K562 (cell line): ENCODE results near the gene TTC27. TPM values are rescaled to one million over a fixed set of nuclear protein-coding genes. Genes with fewer than 3 reads are reported as not detected.

Source experiments
- ARID1B ChIP-seq: fragments of 450-650 bp; IDR thresholded peaks from 2 replicates; pipeline ENCODE4 v1.6.1; 2016; ENCODE audit warnings: antibody characterized with exemption, mild to moderate bottlenecking, inconsistent platforms
- CHCHD3 ChIP-seq: fragments of 250-450 bp; sonication (Bioruptor Pico); IDR thresholded peaks from 2 replicates; pipeline ENCODE4 v2.1.2; 2022; ENCODE audit warnings: mild to moderate bottlenecking
- EP400 ChIP-seq: fragments of 450-650 bp; IDR thresholded peaks from 2 replicates; pipeline ENCODE4 v1.6.1; 2017; ENCODE audit warnings: antibody characterized with exemption, mild to moderate bottlenecking, moderate library complexity
- ERF ChIP-seq: fragments of 450-650 bp; formaldehyde crosslinking; IDR thresholded peaks from 2 replicates; pipeline ENCODE4 v1.4.0; 2020; ENCODE audit warnings: mild to moderate bottlenecking, mixed read lengths
- GATA2 ChIP-seq: sonication (generic); formaldehyde crosslinking; IDR thresholded peaks from 2 replicates; pipeline ENCODE4 v1.4.0; 2020; ENCODE audit warnings: mild to moderate bottlenecking, missing genetic modification reagents
- GATAD2A ChIP-seq: fragments of 450-650 bp; IDR thresholded peaks from 2 replicates; pipeline ENCODE4 v1.6.1; 2017
- HDAC2 ChIP-seq: fragments of 450-650 bp; IDR thresholded peaks from 2 replicates; pipeline ENCODE4 v1.6.1; 2016; ENCODE audit warnings: mild to moderate bottlenecking
- HNRNPLL ChIP-seq: fragments of 200-400 bp; formaldehyde crosslinking; IDR thresholded peaks from 2 replicates; pipeline ENCODE4 v1.6.1; 2017; ENCODE audit warnings: low read length, low read depth, mild to moderate bottlenecking; ENCODE audit not compliant: poor library complexity, severe bottlenecking
- HSF4 ChIP-seq: fragments of 250-450 bp; sonication (Bioruptor Pico); IDR thresholded peaks from 2 replicates; pipeline ENCODE4 v2.1.2; 2022; ENCODE audit warnings: mild to moderate bottlenecking, moderate library complexity, borderline replicate concordance
- KAT8 ChIP-seq: fragments of 450-650 bp; IDR thresholded peaks from 2 replicates; pipeline ENCODE4 v1.6.1; 2016; ENCODE audit warnings: low read depth, mild to moderate bottlenecking
- MITF ChIP-seq: IDR thresholded peaks from 2 replicates; pipeline ENCODE4 v1.6.1; 2014; ENCODE audit warnings: antibody characterized with exemption
- NFATC3 ChIP-seq: fragments of 450-650 bp; IDR thresholded peaks from 2 replicates; pipeline ENCODE4 v1.6.1; 2017; ENCODE audit warnings: mild to moderate bottlenecking
- PML ChIP-seq: IDR thresholded peaks from 2 replicates; pipeline ENCODE4 v1.6.1; 2012; ENCODE audit warnings: low read length, inconsistent platforms
- SMAD2 ChIP-seq: fragments of 150-350 bp; IDR thresholded peaks from 2 replicates; pipeline ENCODE4 v1.6.1; 2014; ENCODE audit warnings: low read depth, mild to moderate bottlenecking, low read length
- SMARCA4 ChIP-seq: fragments of 450-650 bp; IDR thresholded peaks from 2 replicates; pipeline ENCODE4 v1.6.1; 2016
- TCF3 ChIP-seq: sonication (generic); formaldehyde crosslinking; IDR thresholded peaks from 2 replicates; pipeline ENCODE4 v1.4.0; 2020; ENCODE audit warnings: mild to moderate bottlenecking, missing genetic modification reagents
- TRIM24 ChIP-seq, 2 experiments: fragments of 450-650 bp; IDR thresholded peaks; 2 replicates each; pipeline ENCODE4 v1.6.1; 2016
- YY1 ChIP-seq, 3 experiments: IDR thresholded peaks; 2 replicates each; pipeline ENCODE4 v1.6.1; 2011; ENCODE audit warnings: low read length in 2 of 3, mild to moderate bottlenecking in 2 of 3, moderate library complexity in 2 of 3, borderline replicate concordance in 1 of 3, control low read depth in 1 of 3, low read depth in 1 of 3; ENCODE audit not compliant: insufficient read depth in 3 of 3, insufficient replicate concordance in 2 of 3, control insufficient read depth in 1 of 3, insufficient read length in 1 of 3; ENCODE audit errors: extremely low read depth in 1 of 3
- ZBTB9 ChIP-seq: fragments of 450-650 bp; formaldehyde crosslinking; IDR thresholded peaks from 2 replicates; pipeline ENCODE4 v1.4.0; 2020; ENCODE audit warnings: mild to moderate bottlenecking, moderate library complexity
- ZNF282 ChIP-seq: sonication (generic); formaldehyde crosslinking; IDR thresholded peaks from 2 replicates; pipeline ENCODE4 v1.8.1; 2023; ENCODE audit warnings: missing genetic modification reagents
- ZNF347 ChIP-seq: fragments of 450-650 bp; formaldehyde crosslinking; IDR thresholded peaks from 2 replicates; pipeline ENCODE4 v1.4.0; 2020; ENCODE audit warnings: low read depth, mild to moderate bottlenecking, moderate library complexity
- ZNF507 ChIP-seq: conservative IDR thresholded peaks from 2 replicates; pipeline ENCODE4 v1.6.1; 2017; ENCODE audit warnings: missing genetic modification characterization, missing compliant biosample characterization
- ZNF766 ChIP-seq: fragments of 200-800 bp; sonication (Bioruptor generic); conservative IDR thresholded peaks from 2 replicates; pipeline ENCODE4 v1.6.1; 2016; ENCODE audit warnings: missing genetic modification characterization, missing compliant biosample characterization
- polyA plus RNA-seq, 8 experiments: library from polyadenylated mRNA; depleted of rRNA in 4 of 8; stranded (reverse) in 5 of 8; unstranded in 3 of 8; fragments of >200 nt; fragmentation: Nextera tagmentation in 2 of 8; fragmentation: Illumina TruSeq in 1 of 8; extraction: Ambion mirVana in 2 of 8; extraction: Trizol in 1 of 8; gene quantifications; 2 replicates each; pipeline versions ENCODE4 v1.2.1 to v1.2.3, GENCODE V29; 2011 to 2014; ENCODE audit warnings: inconsistent platforms in 1 of 8, missing spikeins in 1 of 8
- total RNA-seq, 7 experiments: library from RNA; depleted of rRNA in 6 of 7; stranded (reverse); fragments of >200 nt in 6 of 7; fragmentation: Illumina TruSeq in 2 of 7; extraction: Trizol in 2 of 7; gene quantifications; 2 replicates each; pipeline versions ENCODE4 v1.2.1 to v1.2.3, GENCODE V29; 2011 to 2021; ENCODE audit warnings: low replicate concordance in 1 of 7
- TF ChIP-seq, protein P1 (sequence below), 2 experiments: fragments of 200-800 bp in 1 of 2; sonication (Bioruptor generic) in 1 of 2; sonication (generic) in 1 of 2; formaldehyde crosslinking in 1 of 2; IDR thresholded peaks in 1 of 2; conservative IDR thresholded peaks in 1 of 2; 2 replicates each; pipeline versions ENCODE4 v1.5.0 to v1.6.1; 2016 to 2020; ENCODE audit warnings: missing compliant biosample characterization in 1 of 2, missing genetic modification characterization in 1 of 2, missing genetic modification reagents in 1 of 2
- TF ChIP-seq, protein P2 (sequence below), 2 experiments: fragments of 450-650 bp in 1 of 2; sonication (generic) in 1 of 2; formaldehyde crosslinking; conservative IDR thresholded peaks; 2 replicates each; pipeline versions ENCODE4 v1.4.0 to v1.8.1; 2020 to 2022; ENCODE audit warnings: mild to moderate bottlenecking in 1 of 2, missing genetic modification reagents in 1 of 2

TTC27 gene
- total and polyA plus RNA-seq, 9 of the 15 experiments (the other 6 are each of a cell fraction or from before 2014, with no cell fraction given), result 44.3 to 93.4 (median 57.3) TPM

DNA sequence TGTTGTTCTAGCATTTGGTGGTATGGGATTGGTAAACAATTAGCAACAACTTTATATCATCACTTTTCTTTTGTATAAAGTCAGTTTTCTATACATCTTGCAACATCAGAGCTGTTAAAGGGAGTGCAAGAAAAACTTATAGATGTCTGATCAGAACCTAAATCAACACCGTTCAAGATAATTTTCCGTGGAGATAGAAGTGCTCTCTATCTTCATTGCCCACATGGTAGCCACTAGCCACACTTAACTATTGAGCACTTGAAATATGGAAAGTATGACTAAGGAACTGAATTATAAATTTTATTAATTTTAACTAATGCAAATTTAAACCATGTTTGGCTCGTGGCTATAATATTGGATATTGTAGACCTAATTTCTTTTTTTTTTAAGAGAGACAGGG lies 5.2 kb downstream of the TTC27 start (continued):
- TF ChIP-seq PML, result no peak
- TF ChIP-seq ZNF766 (CRISPR knock-in tag), result no peak
- peak; percentile 42; the same call in 1 of the 2 replicates for TF ChIP-seq SMARCA4
- no peak for TF ChIP-seq MITF
- TF ChIP-seq KAT8, result no peak
- TF ChIP-seq NFATC3, result 0 out of 2 replicates have a peak, but pooled peaks have one; percentile 36
- TF ChIP-seq, protein P1, sequence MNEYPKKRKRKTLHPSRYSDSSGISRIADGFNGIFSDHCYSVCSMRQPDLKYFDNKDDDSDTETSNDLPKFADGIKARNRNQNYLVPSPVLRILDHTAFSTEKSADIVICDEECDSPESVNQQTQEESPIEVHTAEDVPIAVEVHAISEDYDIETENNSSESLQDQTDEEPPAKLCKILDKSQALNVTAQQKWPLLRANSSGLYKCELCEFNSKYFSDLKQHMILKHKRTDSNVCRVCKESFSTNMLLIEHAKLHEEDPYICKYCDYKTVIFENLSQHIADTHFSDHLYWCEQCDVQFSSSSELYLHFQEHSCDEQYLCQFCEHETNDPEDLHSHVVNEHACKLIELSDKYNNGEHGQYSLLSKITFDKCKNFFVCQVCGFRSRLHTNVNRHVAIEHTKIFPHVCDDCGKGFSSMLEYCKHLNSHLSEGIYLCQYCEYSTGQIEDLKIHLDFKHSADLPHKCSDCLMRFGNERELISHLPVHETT (CRISPR knock-in tag; conservative IDR thresholded peaks at IDR 0.05 in 1 of 2, IDR thresholded peaks at IDR 0.05 in 1 of 2), result no peak
- no peak for TF ChIP-seq TRIM24 (IDR thresholded peaks at IDR 0.05)
- no peak for TF ChIP-seq ZNF507 (tag)
- TF ChIP-seq ZBTB9 (CRISPR knock-in tag), result no peak
- TF ChIP-seq YY1 (IDR thresholded peaks at IDR 0.05; ENCODE audit: borderline replicate concordance in 1 of 3, control insufficient read depth in 1 of 3, extremely low read depth in 1 of 3, insufficient read depth in 3 of 3, insufficient read length in 1 of 3, insufficient replicate concordance in 2 of 3, low read depth in 1 of 3, low read length in 2 of 3), result no peak
- no peak for TF ChIP-seq ERF (CRISPR knock-in tag)
- TF ChIP-seq HNRNPLL, result no peak
- TF ChIP-seq GATAD2A, result no peak
- TF ChIP-seq ARID1B, result peak; percentile 63; the same call in 1 of the 2 replicates
- TF ChIP-seq ZNF282, result no peak
- TF ChIP-seq, protein P2, sequence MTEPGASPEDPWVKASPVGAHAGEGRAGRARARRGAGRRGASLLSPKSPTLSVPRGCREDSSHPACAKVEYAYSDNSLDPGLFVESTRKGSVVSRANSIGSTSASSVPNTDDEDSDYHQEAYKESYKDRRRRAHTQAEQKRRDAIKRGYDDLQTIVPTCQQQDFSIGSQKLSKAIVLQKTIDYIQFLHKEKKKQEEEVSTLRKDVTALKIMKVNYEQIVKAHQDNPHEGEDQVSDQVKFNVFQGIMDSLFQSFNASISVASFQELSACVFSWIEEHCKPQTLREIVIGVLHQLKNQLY (CRISPR knock-in tag; conservative IDR thresholded peaks at IDR 0.05), result no peak
- TF ChIP-seq GATA2, result no peak
- peak; percentile 33; the same call in 1 of the 2 replicates for TF ChIP-seq TCF3
- TF ChIP-seq EP400, result no peak
- TF ChIP-seq SMAD2, result no peak
- no peak for TF ChIP-seq HSF4
- TF ChIP-seq ZNF347, result no peak
- no peak for TF ChIP-seq HDAC2
- no peak for TF ChIP-seq CHCHD3 (CRISPR knock-in tag)
